Right hindlimb (tissue), 1 donor: ENCODE data around the gene SNTA1.
"Not testable (repeated sequence)": the region's sequence is repeated elsewhere in the genome, so short reads cannot be mapped to it uniquely, and the experiment has no call there.

Experiments
- DNase-seq: peaks from one replicate; pipeline ENCODE4 v3.0.0-alpha.2; 2018

SNTA1 gene

DNA sequence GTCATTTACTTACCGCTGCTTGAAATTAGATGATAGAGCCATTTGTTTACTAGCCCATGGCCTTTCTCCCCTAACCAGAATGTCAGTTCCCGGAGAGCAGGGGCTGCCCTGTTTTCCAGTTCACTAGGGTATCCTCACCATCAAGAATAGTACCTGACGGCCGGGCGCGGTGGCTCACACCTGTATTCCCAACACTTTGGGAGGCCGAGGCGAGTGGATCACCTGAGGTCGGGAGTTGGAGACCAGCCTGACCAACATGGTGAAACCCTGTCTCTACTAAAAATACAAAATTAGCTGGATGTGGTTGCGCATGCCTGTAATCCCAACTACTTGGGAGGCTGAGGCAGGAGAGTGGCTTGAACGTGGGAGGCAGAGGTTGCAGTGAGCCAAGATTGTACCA, 19.7 kb downstream of the SNTA1 start:
- not testable (repeated sequence) for DNase-seq

- DNase-seq: peak; percentile 70
Measured at GRCh38 chr20:33423141-33423834, 20.3 kb downstream of the SNTA1 start.

DNA sequence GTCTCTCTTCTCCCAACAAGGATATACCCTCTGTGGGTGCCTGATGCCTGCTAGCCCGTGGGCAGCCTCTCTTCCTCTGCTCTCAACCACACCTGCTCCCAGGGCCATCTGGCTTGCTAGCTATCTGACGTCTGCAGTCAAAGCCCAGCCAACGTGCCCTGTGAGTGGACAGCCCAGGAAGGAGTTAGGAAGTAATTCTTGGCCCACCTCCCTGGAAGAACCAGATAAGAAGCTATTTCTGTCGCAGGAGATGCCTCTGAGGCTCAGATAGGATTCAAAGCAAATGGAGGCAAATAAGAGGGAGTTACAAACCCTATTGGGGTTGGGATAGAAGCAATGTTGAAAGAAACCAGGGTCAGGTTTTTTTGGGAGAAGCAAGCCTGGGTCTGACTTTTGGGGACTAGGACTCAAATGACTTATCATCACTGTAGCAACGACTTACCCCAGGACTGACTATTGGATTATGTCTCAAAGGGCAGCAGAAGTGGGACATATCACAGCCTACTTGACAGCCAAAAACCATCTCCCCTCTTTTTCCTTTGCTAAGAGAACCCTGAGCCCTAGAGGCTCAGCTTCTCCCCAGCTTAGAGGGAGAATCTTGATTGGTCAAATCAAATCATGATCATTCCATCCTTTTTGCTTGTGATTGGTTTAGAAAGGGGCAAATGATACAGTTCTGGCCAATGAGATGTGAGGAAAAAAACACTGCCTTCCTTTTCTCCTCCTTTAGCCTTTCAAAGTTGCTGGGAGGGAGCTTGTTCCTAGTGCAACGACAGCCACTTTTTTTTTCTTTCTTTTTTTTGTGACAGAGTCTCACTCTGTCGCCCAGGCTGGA, 24.2 kb downstream of the SNTA1 start:
- no peak for DNase-seq

DNA sequence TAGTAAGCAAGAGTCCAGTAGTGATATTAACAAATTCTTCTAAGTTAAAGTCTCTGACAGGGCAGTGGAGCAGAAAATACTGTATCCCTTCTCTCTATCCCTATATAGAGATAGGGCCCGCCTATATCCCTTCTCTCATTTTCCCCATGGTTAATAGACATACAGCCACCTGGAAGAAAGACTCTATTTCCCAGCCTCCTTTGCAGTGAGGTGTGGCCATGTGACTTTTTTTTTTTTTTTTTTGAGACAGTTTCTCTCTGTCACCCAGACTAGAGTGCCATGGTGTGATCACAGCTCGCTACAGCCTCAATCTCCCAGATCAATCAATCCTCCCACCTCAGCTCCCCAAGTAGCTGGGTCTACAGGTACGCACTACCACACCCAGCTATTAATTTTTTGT, 25.5 kb downstream of the SNTA1 start:
- no peak for DNase-seq

DNA sequence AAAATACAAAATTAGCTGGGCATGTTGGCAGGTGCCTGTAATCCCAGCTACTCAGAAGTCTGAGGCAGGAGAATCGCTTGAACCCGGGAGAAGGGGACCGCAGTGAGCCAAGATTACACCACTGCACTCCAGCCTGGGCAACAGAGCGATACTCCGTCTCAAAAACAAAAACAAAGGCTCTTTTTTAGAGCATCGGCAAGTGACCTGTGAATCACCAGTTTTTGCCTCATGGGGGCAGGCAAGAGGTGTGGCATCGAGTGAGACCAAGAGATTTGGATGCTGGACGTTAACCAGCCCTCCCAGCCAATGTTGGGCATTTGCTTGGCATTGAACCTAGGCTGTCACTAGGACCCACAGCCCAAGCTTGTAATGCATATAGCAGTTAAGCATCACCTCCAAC, 27.6 kb downstream of the SNTA1 start:
- DNase-seq: no peak

DNA sequence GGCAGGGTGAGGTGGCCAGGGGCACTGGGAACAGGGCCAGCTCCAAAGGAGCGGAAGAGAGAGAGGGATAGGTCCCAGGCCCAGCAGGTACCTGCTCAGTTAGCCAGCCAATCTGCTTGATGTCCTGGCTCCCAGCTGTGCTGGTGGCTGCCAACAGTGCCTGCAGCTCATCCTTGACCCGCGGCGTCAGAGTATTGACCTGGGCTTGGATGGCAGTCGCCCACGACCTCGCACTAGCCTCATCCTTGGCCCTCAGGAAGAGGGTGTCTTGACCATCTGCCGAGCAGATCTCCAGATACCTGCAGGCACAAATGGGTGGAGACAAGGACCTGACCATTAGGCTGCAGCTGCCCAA, 31.1 kb downstream of the SNTA1 start:
- no peak for DNase-seq

DNA sequence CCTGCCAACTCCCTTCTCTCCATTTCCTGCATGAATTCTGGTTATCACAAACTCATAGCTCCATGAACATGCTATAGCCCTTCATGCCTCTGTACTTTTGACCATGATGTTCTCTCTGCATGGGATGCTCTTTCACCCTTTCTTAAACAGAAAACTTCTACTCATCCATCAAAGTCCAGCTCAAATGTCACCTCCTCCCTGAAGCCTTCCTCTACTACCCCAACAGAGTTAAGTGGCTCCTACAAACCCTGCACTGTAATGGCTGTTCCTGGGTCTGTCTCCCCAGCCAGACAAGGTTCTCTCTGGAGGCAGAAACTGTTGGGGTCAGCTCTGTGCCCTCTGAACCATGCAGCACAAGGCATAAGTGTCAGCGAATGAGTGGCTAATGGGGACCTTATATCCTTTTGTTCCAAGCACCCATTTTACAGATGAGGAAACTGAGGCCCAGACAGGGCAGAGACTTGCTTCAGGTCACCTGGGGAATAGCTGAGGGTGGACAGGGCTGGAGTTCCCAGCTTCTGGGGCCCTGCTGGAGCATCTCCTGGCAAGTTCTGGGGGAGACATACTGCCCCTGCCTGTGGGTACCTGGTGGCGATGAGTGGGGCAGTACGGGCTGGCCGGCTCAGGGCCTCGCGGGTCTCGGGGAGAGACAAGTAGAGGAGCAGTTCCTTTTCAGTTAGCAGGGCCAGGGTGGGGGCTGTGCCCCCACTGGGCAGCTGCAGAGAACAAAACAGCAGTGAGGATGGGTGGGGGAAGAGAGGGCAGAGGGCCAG, 31.7 kb downstream of the SNTA1 start:
- no peak for DNase-seq

- no peak for DNase-seq
Measured at GRCh38 chr20:33411242-33411641, 32.3 kb downstream of the SNTA1 start.

- DNase-seq: no peak
Measured at GRCh38 chr20:33410081-33410742, 33.4 kb downstream of the SNTA1 start.

DNA sequence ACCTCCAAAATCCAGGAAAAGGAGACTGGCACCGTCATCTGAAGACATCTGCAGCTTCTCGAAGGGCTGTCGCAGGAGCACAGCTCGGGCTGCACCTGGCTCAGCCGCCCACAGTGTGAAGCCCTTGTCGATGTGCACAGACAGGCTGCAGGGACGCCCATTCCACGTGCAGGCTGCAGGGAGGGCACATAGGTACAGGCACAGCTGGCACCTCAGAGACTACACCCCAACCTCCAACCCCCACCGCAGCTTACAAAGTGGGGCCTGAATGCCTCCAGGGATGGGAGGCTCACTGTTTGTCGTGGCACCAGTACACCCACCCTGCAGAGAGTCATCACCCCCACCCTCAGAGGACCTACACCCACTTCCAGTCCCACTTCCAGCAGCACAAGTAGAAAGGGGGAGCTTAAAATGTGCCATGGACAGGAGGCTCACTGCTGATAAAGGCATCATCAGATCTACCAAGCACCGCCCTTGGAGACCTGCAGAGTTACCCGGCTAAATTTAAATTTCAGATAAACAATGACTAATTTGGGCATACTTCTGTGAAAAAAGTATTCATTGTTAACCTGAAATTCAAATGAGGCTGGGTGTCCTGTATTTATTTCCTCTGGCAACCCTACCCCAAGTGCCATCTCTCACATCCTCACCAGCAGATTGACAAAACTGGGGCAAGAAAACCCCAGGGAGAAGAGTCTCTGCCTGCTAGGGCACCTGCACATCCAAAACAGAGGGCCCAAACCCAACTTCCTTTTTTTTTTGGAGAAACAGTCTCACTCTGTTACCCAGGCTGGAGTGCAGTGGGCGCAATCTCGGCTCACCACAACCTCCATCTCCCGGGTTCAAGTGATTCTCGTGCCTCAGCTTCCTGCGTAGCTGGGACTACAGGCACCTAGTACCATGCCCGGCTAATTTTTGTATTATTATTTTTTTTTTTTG, 34.6 kb downstream of the SNTA1 start:
- no peak for DNase-seq

DNA sequence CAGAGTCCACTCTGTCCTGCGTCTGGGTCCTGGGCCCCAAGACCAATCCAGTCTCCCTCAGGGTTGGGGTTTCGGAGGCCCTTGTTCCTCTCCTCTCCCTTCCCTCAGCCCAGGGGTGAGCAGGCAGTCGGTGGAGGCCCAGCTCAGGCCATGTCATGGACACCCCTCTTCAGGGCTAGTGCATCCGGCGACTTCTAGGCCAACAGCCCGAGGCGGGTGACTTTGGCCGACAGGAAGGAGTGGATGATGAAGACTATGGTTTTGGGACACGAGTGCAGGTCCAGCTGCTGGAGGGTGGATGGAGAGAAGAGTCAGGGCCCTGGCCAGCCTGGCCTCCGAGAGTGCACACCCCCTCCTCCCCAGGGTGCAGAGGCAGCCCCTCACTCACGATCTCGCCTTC, 35.2 kb downstream of the SNTA1 start:
- DNase-seq: no peak

- no peak for DNase-seq
Measured at GRCh38 chr20:33407796-33408195, 35.8 kb downstream of the SNTA1 start.

DNA sequence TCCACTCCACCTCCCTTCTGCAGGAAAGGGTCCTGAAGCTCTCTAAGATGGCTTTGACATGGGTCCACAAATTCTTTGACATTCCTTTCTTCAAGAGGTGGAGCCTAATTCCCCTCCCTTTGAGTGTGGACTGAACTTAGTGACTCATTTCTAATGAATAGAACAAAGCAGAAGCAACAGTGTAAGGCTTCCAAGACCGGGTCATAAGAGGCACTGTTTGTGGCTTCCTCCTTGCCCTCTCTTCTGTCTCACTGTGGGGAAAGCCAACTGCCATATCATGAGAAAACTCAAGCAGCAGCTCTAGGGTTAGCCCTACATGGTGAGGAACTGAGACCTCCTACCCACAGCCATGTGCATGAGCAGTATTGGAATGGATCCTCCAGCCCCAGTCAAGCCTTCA, 36.3 kb downstream of the SNTA1 start:
- DNase-seq: no peak

- DNase-seq: no peak
Measured at GRCh38 chr20:33404281-33404680, 39.3 kb downstream of the SNTA1 start.

- no peak for DNase-seq
Measured at GRCh38 chr20:33401921-33402369, 41.6 kb downstream of the SNTA1 start.

DNA sequence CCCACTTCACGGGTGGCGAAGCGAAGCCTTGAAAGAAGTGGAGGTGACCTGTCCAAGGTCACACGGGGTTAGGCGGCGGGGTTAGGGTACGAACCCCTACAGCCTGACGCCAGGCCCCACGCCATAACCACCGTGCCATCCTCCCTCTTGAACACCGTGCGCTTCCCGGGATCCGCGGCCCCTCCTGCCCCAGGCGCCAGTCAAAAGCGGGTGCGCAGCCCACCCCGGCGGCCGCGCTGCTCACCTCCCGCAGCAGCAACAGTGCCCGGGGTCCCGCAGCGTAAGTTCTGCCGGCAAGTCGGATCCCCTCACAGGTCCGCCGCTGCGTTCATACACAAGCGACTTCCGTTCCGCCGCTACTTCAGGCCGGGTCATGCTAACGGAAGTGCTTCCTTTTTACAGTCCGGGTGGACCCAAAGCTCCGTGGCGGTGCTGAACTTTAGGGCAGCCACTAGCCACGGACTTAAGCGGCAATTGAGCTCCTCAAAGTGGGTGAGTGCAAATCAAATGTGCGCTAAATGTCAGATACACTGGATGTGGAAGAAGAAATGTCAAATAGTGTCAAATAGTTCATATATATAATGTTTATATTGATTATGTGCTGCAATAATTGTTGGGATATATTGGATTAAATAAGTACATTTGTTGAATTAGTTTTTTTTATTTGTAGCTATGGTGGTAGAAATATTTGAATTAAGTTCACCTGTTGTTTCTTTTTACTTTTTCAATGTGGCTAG, 42.2 kb downstream of the SNTA1 start, which contains the start of gene CDK5RAP1:
CDK5RAP1 (minus strand) TSS at position 336 of the 737 bp plus-strand sequence. CDS start 4,455 bp downstream, outside the sequence.
- DNase-seq: peak; percentile 90

- no peak for DNase-seq
Measured at GRCh38 chr20:33400812-33401183, 42.8 kb downstream of the SNTA1 start.

DNA sequence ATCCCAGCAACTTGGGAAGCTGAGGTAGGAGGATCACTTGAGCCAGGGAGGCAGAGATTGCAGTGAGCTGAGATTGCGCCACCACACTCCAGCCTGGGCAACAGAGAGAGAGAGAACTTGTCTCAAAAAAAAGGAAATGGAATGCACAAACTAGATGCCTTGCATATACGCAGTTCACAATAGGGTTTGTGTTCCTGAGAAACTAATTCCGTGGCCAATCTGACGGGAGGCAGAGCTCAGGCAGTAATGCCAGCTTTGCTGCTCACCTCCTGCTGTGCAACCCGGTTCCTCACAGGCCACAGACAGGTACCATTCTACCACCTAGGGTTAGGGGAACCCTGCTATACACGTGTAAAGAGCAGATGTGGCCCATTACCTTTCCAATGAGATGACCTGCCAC, 43.6 kb downstream of the SNTA1 start:
- no peak for DNase-seq

- DNase-seq: no peak
Measured at GRCh38 chr20:33394718-33395117, 48.8 kb downstream of the SNTA1 start.

- DNase-seq: no peak
Measured at GRCh38 chr20:33393609-33394008, 50.0 kb downstream of the SNTA1 start.
